LNCAP (cell line): ENCODE measurements around the gene SPR.

Experiments
- CTCF ChIP-seq: fragments of 450-650 bp; IDR thresholded peaks from 2 replicates; pipeline ENCODE4 v1.5.1; 2017; ENCODE audit warnings: mild to moderate bottlenecking

The SPR gene

GRCh38 chr2:72914206-72914559 is 27.0 kb downstream of the SPR start:
- no peak for TF ChIP-seq CTCF

GRCh38 chr2:72914589-72915319 is 27.5 kb downstream of the SPR start:
- TF ChIP-seq CTCF = no peak

GRCh38 chr2:72915320-72915906 is 28.2 kb downstream of the SPR start:
- TF ChIP-seq CTCF = no peak

GRCh38 chr2:72915907-72916742 is 28.9 kb downstream of the SPR start:
- TF ChIP-seq CTCF = no peak

- TF ChIP-seq CTCF = no peak
Observed at GRCh38 chr2:72916743-72917137, 29.5 kb downstream of the SPR start.

GRCh38 chr2:72917138-72917876 is 30.1 kb downstream of the SPR start, which contains the start of gene EMX1:
EMX1 (plus strand) TSS chr2:72917519; CDS start chr2:72917853, 334 bp downstream.
- TF ChIP-seq CTCF = no peak

GRCh38 chr2:72917877-72918553 is 30.8 kb downstream of the SPR start:
- TF ChIP-seq CTCF = no peak
